BLaER1 (cell line): Measurements from ENCODE around the gene LITAFD.
"Not testable (repeated sequence)": the region's sequence is repeated elsewhere in the genome, so short reads cannot be mapped to it uniquely, and the experiment has no call there.

Source experiments
- H3K27ac ChIP-seq: shearing (Covaris generic); formaldehyde crosslinking; 2 replicates; pipeline ENCODE4 v1.8.1; 2022
- H3K27me3 ChIP-seq: shearing (Covaris generic); formaldehyde crosslinking; 2 replicates; pipeline ENCODE4 v1.8.1; 2022
- H3K36me3 ChIP-seq: shearing (Covaris generic); formaldehyde crosslinking; 2 replicates; pipeline ENCODE4 v1.8.1; 2022
- H3K4me1 ChIP-seq: shearing (Covaris generic); formaldehyde crosslinking; 2 replicates; pipeline ENCODE4 v1.8.1; 2022
- H3K4me2 ChIP-seq: shearing (Covaris generic); formaldehyde crosslinking; 2 replicates; pipeline ENCODE4 v1.8.1; 2022
- H3K4me3 ChIP-seq: shearing (Covaris generic); formaldehyde crosslinking; 2 replicates; pipeline ENCODE4 v1.8.1; 2022
- H3K9ac ChIP-seq: shearing (Covaris generic); formaldehyde crosslinking; 2 replicates; pipeline ENCODE4 v1.8.1; 2022
- H3K9me3 ChIP-seq: shearing (Covaris generic); formaldehyde crosslinking; 2 replicates; pipeline ENCODE4 v1.8.1; 2022
- H4K20me1 ChIP-seq: shearing (Covaris generic); formaldehyde crosslinking; 2 replicates; pipeline ENCODE4 v1.8.1; 2022
- Cebpa-rat ChIP-seq: shearing (Covaris generic); IDR thresholded peaks from 2 replicates; pipeline ENCODE4 v1.8.1; 2022

The LITAFD gene

GRCh38 chr16:8882041-8882617 lies at the start of gene LITAFD:
LITAFD (plus strand) TSS chr16:8882351; CDS start chr16:8884356, 2,005 bp downstream.
- Histone ChIP-seq H3K4me2 (0 out of 2 replicates have a peak within 1 kb of the TSS, but pooled peaks have one; percentile 4), H3K27ac (no peak within 1 kb of the TSS), H3K36me3 (peaks cover under 1% of the 10 kb centered on the region; the same call in 1 of the 2 replicates), H4K20me1 (peaks cover 23% of the 10 kb centered on the region), H3K27me3 (0 out of 2 replicates have a peak, but pooled peaks cover 3% of the 10 kb centered on the region), H3K9me3 (no peaks in the 10 kb centered on the region), H3K4me1 (peaks cover 69% of the 10 kb centered on the region), H3K9ac (no peak within 1 kb of the TSS), H3K4me3 (no peak within 1 kb of the TSS)
- no peak for TF ChIP-seq Cebpa-rat

- H3K4me3 ChIP-seq: peak overlapping the region; percentile 55
- peaks cover 69% of the 10 kb centered on the region for H3K4me1 ChIP-seq
- TF ChIP-seq Cebpa-rat: no peak
- no peaks in the 10 kb centered on the region for H3K27me3 ChIP-seq
- H4K20me1 ChIP-seq: no peaks in the 10 kb centered on the region
- peak overlapping the region; percentile 88 for H3K27ac ChIP-seq
- peak overlapping the region; percentile 70 for H3K9ac ChIP-seq
- H3K36me3 ChIP-seq: peaks cover 27% of the 10 kb centered on the region
- no peaks in the 10 kb centered on the region for H3K9me3 ChIP-seq
- peak overlapping the region; percentile 89 for H3K4me2 ChIP-seq
These were observed 49.4 kb upstream of the LITAFD start for GRCh38 chr16:8832717-8833105.

GRCh38 chr16:8836797-8837196 lies 45.4 kb upstream of the LITAFD start:
- H3K4me2 ChIP-seq, H3K4me3 ChIP-seq, H3K9ac ChIP-seq, H3K27ac ChIP-seq, H4K20me1 ChIP-seq, H3K9me3 ChIP-seq, H3K27me3 ChIP-seq: not testable (repeated sequence)
- Histone ChIP-seq H3K4me1 (peaks cover 32% of the 10 kb centered on the region), H3K36me3 (peaks cover 14% of the 10 kb centered on the region; the same call in 1 of the 2 replicates)

DNA sequence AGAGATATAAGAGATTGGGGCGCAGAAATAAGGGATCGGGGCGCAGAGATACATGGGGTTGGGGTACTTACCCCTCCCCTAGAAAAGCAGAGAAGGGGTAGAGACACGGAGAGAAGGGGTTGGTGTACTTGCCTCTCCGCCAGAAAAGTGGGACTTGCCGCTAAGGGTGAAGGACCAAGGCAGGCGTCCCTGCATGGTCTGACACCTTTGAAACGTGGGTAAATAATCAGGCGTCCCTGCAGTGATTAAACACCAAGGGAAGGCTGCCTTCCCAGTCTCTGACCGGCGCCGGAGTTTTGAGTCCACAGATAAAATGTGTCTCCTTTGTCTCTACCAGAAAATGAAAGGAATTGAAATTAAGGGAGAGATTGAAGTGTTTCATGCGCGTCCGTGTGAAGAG lies 44.6 kb upstream of the LITAFD start:
- H4K20me1 ChIP-seq, H3K4me2 ChIP-seq, H3K27ac ChIP-seq, H3K9me3 ChIP-seq, H3K9ac ChIP-seq, H3K27me3 ChIP-seq, H3K4me3 ChIP-seq: not testable (repeated sequence)
- peaks cover 24% of the 10 kb centered on the region for H3K4me1 ChIP-seq
- peaks cover 14% of the 10 kb centered on the region; the same call in 1 of the 2 replicates for H3K36me3 ChIP-seq

- Histone ChIP-seq H3K36me3 (peaks cover 31% of the 10 kb centered on the region), H4K20me1 (peaks cover 18% of the 10 kb centered on the region), H3K4me1 (peaks cover 28% of the 10 kb centered on the region)
- H3K27ac ChIP-seq, H3K9me3 ChIP-seq, H3K4me2 ChIP-seq, H3K27me3 ChIP-seq, H3K9ac ChIP-seq, H3K4me3 ChIP-seq: not testable (repeated sequence)
These were observed 40.1 kb upstream of the LITAFD start for GRCh38 chr16:8842016-8842415.

DNA sequence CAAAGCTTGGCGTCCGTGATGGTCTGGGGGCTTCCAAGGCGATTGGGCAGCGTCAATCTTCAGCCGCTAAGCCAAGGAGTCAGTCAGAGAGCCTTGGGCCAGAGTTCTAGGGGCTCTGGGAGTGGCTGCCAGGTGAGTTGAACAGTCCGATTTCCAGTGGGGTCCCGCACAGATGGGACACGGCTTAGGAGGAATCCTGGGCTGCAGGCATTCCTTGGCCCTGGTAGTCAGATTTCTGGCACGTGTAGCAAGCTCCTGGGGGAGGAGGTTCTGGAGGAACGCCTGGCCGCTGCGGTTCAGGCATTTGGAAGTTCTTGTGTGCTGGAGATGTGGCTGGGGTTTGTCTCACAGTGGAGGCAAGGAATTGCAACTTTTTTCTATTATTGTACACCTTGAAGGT lies 38.9 kb upstream of the LITAFD start:
- not testable (repeated sequence) for H3K9ac ChIP-seq, H3K27me3 ChIP-seq, H3K4me3 ChIP-seq, H3K4me2 ChIP-seq, H3K27ac ChIP-seq, H3K9me3 ChIP-seq
- peaks cover 40% of the 10 kb centered on the region for H3K4me1 ChIP-seq
- peaks cover 18% of the 10 kb centered on the region for H4K20me1 ChIP-seq
- peaks cover 36% of the 10 kb centered on the region for H3K36me3 ChIP-seq

GRCh38 chr16:8845699-8846298 lies 36.4 kb upstream of the LITAFD start:
- Histone ChIP-seq H3K36me3 (peaks cover 48% of the 10 kb centered on the region), H3K4me1 (peaks cover 65% of the 10 kb centered on the region), H4K20me1 (peaks cover 19% of the 10 kb centered on the region), H3K4me3 (no peak overlapping the region), H3K4me2 (peak overlapping the region; percentile 57), H3K9ac (no peak overlapping the region), H3K27ac (peak overlapping the region; percentile 59), H3K9me3 (no peaks in the 10 kb centered on the region), H3K27me3 (no peaks in the 10 kb centered on the region)
- no peak for TF ChIP-seq Cebpa-rat

DNA sequence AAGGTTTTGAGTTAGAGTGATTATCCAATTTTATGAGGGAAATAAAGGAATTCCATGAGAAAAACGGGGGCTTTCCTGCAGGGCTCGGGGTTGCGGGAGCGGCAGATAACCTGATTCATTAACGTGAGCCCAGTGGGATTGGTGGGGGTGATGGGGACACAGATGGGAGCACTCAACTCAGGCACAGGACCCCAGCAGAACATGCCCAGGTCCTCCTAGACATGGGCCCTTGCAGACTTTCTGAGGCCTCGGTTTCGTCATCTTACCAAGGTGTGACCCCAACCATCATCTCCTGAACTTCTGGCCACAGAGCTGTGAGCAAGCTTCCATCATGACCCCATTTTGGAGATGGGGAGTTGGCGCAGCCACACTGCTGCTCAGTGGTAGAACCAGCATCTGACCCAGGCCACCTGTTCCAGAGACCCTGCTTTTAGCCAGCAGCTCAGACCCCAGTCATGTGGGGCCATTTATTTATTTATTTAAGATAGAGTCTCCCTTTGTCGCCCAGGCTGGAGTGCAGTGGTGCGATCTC lies 35.7 kb upstream of the LITAFD start:
- H4K20me1 ChIP-seq: peaks cover 25% of the 10 kb centered on the region
- peaks cover 52% of the 10 kb centered on the region for H3K36me3 ChIP-seq
- H3K4me1 ChIP-seq: peaks cover 72% of the 10 kb centered on the region
- H3K27me3 ChIP-seq: no peaks in the 10 kb centered on the region
- no peaks in the 10 kb centered on the region for H3K9me3 ChIP-seq
- peak overlapping the region; percentile 3; the same call in 1 of the 2 replicates for H3K4me2 ChIP-seq
- H3K9ac ChIP-seq: no peak overlapping the region
- TF ChIP-seq Cebpa-rat: no peak
- H3K4me3 ChIP-seq: no peak overlapping the region
- peak overlapping the region; percentile 59 for H3K27ac ChIP-seq

DNA sequence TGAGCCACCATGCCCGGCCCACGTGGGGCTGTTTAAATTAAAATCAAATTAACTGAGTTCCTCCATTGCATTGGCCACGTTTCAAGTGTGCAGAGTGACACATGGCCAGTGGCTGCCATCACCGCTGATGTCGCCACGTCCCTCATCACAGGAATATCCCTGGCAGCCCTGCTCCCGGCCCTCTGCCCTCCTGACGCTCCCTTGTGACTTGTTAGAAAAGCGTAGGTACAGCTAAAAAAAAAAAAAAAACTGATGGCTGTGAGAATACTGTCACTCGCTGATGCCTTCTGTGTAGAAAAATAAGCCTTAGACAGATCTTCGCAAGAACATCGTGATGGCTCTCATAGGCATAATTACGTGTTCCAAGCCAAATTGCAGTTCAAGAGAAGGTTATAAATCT lies 35.0 kb upstream of the LITAFD start:
- Histone ChIP-seq H3K36me3 (peaks cover 58% of the 10 kb centered on the region), H3K4me2 (peak overlapping the region; percentile 22; the same call in 1 of the 2 replicates), H3K4me3 (no peak overlapping the region), H4K20me1 (peaks cover 30% of the 10 kb centered on the region), H3K4me1 (peaks cover 78% of the 10 kb centered on the region), H3K9me3 (no peaks in the 10 kb centered on the region), H3K9ac (no peak overlapping the region), H3K27me3 (no peaks in the 10 kb centered on the region), H3K27ac (peak overlapping the region; percentile 59)
- TF ChIP-seq Cebpa-rat: no peak

DNA sequence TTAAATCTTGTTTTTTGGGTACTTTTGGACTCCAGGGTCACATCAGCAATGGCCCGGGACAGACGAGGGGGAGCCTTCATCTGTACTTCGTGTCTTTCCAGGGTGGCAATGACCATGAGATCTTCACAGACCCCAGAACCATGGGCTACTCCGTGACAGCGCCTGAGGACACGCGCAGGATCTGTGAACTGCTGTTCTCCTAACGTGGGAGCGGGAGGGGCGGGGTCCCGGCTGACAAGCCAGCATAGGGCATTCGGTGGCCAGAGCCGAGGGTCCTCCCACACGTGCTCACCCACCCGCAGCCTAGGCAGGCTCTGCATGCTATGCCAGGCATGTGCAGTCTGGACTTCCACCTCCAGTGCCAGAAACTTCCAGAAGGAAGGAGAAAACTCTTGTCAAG lies 34.5 kb upstream of the LITAFD start:
- Histone ChIP-seq H3K9ac (no peak overlapping the region), H3K4me1 (peaks cover 83% of the 10 kb centered on the region), H3K4me3 (no peak overlapping the region), H3K9me3 (no peaks in the 10 kb centered on the region), H3K4me2 (no peak overlapping the region; the same call in 1 of the 2 replicates), H3K27me3 (no peaks in the 10 kb centered on the region), H4K20me1 (peaks cover 34% of the 10 kb centered on the region), H3K27ac (peak overlapping the region; percentile 59), H3K36me3 (peaks cover 62% of the 10 kb centered on the region)
- no peak for TF ChIP-seq Cebpa-rat
